Smooth muscle cell (in vitro differentiated cells): ENCODE data around the gene GAS2. TPM values are rescaled to one million over a fixed set of nuclear protein-coding genes. Genes with fewer than 3 reads are reported as not detected.

Experiments used
- DNase-seq: peaks from one replicate; lab custom pipeline; 2025; ENCODE audit not compliant: unreplicated experiment; lab: John Stamatoyannopoulos, UW
- H2AFZ ChIP-seq: fragments of 200-600 bp; sonication (generic); 2 replicates; pipeline ENCODE4 v1.6.0; 2016; ENCODE audit warnings: antibody characterized with exemption, low read depth, mild to moderate bottlenecking
- H3F3A ChIP-seq: fragments of 200-600 bp; sonication (generic); 2 replicates; pipeline ENCODE4 v1.6.0; 2017; ENCODE audit warnings: antibody characterized with exemption, low read depth
- H3K27ac ChIP-seq: fragments of 200-600 bp; sonication (generic); 2 replicates; pipeline ENCODE4 v1.5.1; 2016; ENCODE audit warnings: low read depth, mild to moderate bottlenecking
- H3K27me3 ChIP-seq: fragments of 200-600 bp; sonication (generic); 2 replicates; pipeline ENCODE4 v1.6.1; 2016; ENCODE audit warnings: low read depth, mild to moderate bottlenecking
- H3K36me3 ChIP-seq: fragments of 200-600 bp; sonication (generic); 2 replicates; pipeline ENCODE4 v1.5.1; 2016; ENCODE audit warnings: low read depth
- H3K4me1 ChIP-seq: fragments of 200-600 bp; sonication (generic); 2 replicates; pipeline ENCODE4 v1.5.1; 2016; ENCODE audit warnings: low read depth
- H3K4me2 ChIP-seq: fragments of 200-600 bp; sonication (generic); 2 replicates; pipeline ENCODE4 v1.6.0; 2016; ENCODE audit warnings: mild to moderate bottlenecking
- H3K4me3 ChIP-seq: fragments of 200-600 bp; sonication (generic); 2 replicates; pipeline ENCODE4 v1.5.1; 2016; ENCODE audit warnings: mild to moderate bottlenecking
- H3K79me2 ChIP-seq: fragments of 200-600 bp; sonication (generic); 2 replicates; pipeline ENCODE4 v1.6.0; 2016; ENCODE audit warnings: low read depth, mild to moderate bottlenecking
- H3K9ac ChIP-seq: fragments of 200-600 bp; sonication (generic); 2 replicates; pipeline ENCODE4 v1.6.0; 2016; ENCODE audit warnings: low read depth
- H3K9me3 ChIP-seq: fragments of 200-600 bp; sonication (generic); replicated peaks from 2 replicates; pipeline ENCODE4 v1.5.1; 2016; ENCODE audit warnings: low read depth
- H4K20me1 ChIP-seq: fragments of 200-600 bp; sonication (generic); 2 replicates; pipeline ENCODE4 v1.6.0; 2016; ENCODE audit warnings: low read depth
- WGBS: methylation state at CpG from one replicate; pipeline ENCODE4 v1.1.7; 2016; ENCODE audit warnings: low lambda C conversion rate; 5-methylcytosine and 5-hydroxymethylcytosine counted together
- polyA plus RNA-seq: library from polyadenylated mRNA; unstranded; fragments of >200 nt; fragmentation: Nextera tagmentation; extraction: Ambion mirVana; gene quantifications from 2 replicates; pipeline ENCODE4 v1.2.1, GENCODE V29; 2016
- total RNA-seq: library from RNA; depleted of rRNA; stranded (reverse); fragments of >200 nt; gene quantifications from 2 replicates; pipeline ENCODE4 v1.2.3, GENCODE V29; 2014
- TF ChIP-seq, protein P1 (sequence below): fragments of 200-600 bp; sonication (generic); IDR thresholded peaks from 2 replicates; pipeline ENCODE4 v1.5.1; 2017; ENCODE audit warnings: borderline replicate concordance, mild to moderate bottlenecking, antibody characterized with exemption; ENCODE audit not compliant: insufficient read depth, poor library complexity, severe bottlenecking

Gene GAS2
- total and polyA plus RNA-seq, 2 experiments from 2014 or later = 0.31 to 1.3 TPM

DNA sequence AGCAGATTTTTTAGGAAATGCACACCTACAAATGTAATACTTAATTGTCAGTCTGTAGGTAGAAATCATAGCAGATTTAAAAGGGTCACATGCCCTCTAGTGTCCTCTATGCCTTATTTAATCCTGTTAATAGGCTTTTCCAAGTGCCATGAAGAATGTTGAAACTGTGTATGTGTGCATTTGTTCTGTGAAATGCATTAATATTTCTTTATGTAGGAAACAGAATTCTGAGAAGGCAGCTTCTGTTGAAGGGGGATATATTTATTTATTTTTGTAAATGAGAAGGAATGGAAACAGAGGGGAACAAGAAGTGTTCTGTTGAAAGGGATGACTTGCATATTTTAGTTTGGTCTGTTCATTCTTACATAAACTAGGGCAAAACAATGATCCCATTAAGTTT lies 112.2 kb downstream of the GAS2 start:
- no peaks in the 10 kb centered on the region for H3K79me2 ChIP-seq
- H4K20me1 ChIP-seq = no peaks in the 10 kb centered on the region
- no peak overlapping the region for H2AFZ ChIP-seq
- DNase-seq = no peak
- H3K4me2 ChIP-seq = no peak overlapping the region
- no peaks in the 10 kb centered on the region for H3K36me3 ChIP-seq
- TF ChIP-seq, protein P1, sequence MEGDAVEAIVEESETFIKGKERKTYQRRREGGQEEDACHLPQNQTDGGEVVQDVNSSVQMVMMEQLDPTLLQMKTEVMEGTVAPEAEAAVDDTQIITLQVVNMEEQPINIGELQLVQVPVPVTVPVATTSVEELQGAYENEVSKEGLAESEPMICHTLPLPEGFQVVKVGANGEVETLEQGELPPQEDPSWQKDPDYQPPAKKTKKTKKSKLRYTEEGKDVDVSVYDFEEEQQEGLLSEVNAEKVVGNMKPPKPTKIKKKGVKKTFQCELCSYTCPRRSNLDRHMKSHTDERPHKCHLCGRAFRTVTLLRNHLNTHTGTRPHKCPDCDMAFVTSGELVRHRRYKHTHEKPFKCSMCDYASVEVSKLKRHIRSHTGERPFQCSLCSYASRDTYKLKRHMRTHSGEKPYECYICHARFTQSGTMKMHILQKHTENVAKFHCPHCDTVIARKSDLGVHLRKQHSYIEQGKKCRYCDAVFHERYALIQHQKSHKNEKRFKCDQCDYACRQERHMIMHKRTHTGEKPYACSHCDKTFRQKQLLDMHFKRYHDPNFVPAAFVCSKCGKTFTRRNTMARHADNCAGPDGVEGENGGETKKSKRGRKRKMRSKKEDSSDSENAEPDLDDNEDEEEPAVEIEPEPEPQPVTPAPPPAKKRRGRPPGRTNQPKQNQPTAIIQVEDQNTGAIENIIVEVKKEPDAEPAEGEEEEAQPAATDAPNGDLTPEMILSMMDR = no peak
- no peak overlapping the region for H3K9ac ChIP-seq
- no peaks in the 10 kb centered on the region for H3K27me3 ChIP-seq
- H3F3A ChIP-seq = no peaks in the 10 kb centered on the region
- H3K9me3 ChIP-seq = no peaks in the 10 kb centered on the region
- H3K27ac ChIP-seq = no peak overlapping the region
- H3K4me3 ChIP-seq = no peak overlapping the region
- H3K4me1 ChIP-seq = peaks cover 4% of the 10 kb centered on the region

DNA sequence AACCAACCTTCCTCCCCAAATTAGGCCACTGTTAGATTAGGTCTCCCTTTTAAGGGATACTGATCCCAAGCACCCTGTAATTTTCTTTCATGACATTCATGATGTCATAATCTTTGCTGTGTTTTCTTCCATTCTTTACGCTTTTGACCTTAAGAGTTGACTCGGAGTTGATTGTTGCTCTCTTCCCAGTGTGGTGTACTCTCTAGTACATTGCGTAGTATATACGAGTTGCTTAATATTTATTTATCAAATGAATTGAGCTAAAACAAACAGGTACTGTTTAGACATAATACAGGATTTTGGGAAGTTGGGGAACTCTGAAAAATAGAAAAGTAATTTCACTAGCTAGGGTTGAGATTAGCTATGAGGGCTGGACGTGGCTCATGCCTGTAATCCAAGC lies 113.4 kb downstream of the GAS2 start:
- H3K9ac ChIP-seq = no peak overlapping the region
- no peaks in the 10 kb centered on the region for H3K9me3 ChIP-seq
- no peaks in the 10 kb centered on the region for H3K27me3 ChIP-seq
- no peaks in the 10 kb centered on the region for H3F3A ChIP-seq
- TF ChIP-seq, protein P1 = no peak
- H3K4me2 ChIP-seq = no peak overlapping the region
- no peaks in the 10 kb centered on the region for H3K36me3 ChIP-seq
- no peaks in the 10 kb centered on the region for H3K79me2 ChIP-seq
- H3K27ac ChIP-seq = no peak overlapping the region
- no peaks in the 10 kb centered on the region for H4K20me1 ChIP-seq
- no peak overlapping the region for H2AFZ ChIP-seq
- H3K4me3 ChIP-seq = no peak overlapping the region
- 95% methylated on average over 5 of the region's 5 CpGs for WGBS
- no peak for DNase-seq
- H3K4me1 ChIP-seq = peaks cover 4% of the 10 kb centered on the region

DNA sequence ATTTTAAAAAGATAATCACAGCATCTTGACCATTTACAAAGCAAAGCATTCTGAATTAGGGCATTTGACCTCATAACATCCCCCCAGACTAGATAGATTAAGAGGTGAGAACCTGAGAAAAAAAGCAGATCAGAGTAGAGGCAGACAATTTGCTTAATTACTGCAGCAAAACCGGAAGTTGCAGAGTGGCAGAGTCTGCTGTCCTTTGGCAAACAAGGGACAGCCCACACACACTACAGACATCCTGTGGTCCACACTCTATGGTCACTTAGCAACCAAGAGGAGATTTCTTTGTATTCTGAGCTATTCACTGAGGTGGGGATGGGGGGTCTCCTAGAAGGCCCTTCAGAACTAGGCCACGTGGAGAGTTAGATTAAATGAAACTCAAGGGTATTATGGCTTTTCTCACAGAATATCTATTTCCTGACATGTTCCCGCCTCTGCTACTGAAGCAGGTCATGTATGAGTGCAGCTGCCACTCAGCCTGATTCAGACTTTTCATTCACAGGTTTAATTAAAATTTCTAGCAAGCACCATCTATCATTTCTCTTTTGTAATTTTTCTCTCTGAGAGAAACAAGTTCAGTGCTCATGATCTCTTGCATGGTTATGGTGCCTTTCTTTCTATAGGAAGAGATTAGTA lies 114.7 kb downstream of the GAS2 start:
- Histone ChIP-seq H3K27ac (no peak overlapping the region), H3K27me3 (no peaks in the 10 kb centered on the region), H3K79me2 (no peaks in the 10 kb centered on the region), H2AFZ (no peak overlapping the region), H3K9ac (no peak overlapping the region), H3K4me1 (peaks cover 4% of the 10 kb centered on the region), H3K4me3 (no peak overlapping the region), H3K36me3 (no peaks in the 10 kb centered on the region), H3F3A (no peaks in the 10 kb centered on the region), H3K9me3 (no peaks in the 10 kb centered on the region), H3K4me2 (no peak overlapping the region), H4K20me1 (no peaks in the 10 kb centered on the region)
- TF ChIP-seq, protein P1 = no peak
- DNase-seq = no peak
- 66% methylated on average over 3 of the region's 3 CpGs for WGBS

DNA sequence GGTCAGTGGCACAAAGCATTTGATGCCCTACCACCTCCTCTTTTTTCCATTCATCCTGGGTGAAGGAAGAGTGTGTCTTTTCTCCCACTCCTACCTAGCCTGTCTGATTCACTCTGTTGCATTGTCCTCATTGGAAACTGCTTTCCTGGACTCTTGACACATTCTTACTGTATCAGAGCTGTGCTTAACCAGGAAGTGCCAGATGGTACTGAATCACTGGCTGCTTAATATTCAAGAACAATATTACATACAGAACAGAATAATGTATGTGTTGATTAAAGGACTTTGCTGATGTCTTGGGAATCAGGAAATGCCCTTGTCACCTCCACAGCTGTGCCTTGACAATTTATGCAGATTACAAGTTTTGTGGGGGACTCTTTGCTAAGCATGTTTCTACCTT lies 118.8 kb downstream of the GAS2 start:
- TF ChIP-seq, protein P1 = no peak
- Histone ChIP-seq H3K4me1 (peaks cover 4% of the 10 kb centered on the region), H3K27me3 (no peaks in the 10 kb centered on the region), H3K4me2 (no peak overlapping the region), H3K79me2 (no peaks in the 10 kb centered on the region), H3K4me3 (no peak overlapping the region), H3K9me3 (no peaks in the 10 kb centered on the region), H2AFZ (no peak overlapping the region), H4K20me1 (no peaks in the 10 kb centered on the region), H3F3A (no peaks in the 10 kb centered on the region), H3K36me3 (no peaks in the 10 kb centered on the region), H3K9ac (no peak overlapping the region), H3K27ac (no peak overlapping the region)
- no peak for DNase-seq
